AG04449 (cell line): ENCODE results near the gene FDX1.
"Not testable (repeated sequence)": the region's sequence is repeated elsewhere in the genome, so short reads cannot be mapped to it uniquely, and the experiment has no call there.

Experiments used
- CTCF ChIA-PET: fragments of 350-600 bp; formaldehyde crosslinking; extraction: SDS; loops from one replicate; lab custom pipeline; 2021; ENCODE audit warnings: antibody characterized with exemption; lab: Yijun Ruan, JAX
- POLR2A ChIA-PET: fragments of 400-600, 350-600 bp; formaldehyde crosslinking; extraction: SDS; loops from one replicate; lab custom pipeline; 2020; ENCODE audit warnings: antibody characterized with exemption, inconsistent platforms; lab: Yijun Ruan, JAX
- DNase-seq: peaks from one replicate; pipeline ENCODE4 v3.0.0-alpha.2; 2010; ENCODE audit warnings: low read depth, low spot score
- H3K4me3 ChIP-seq: 2 replicates; pipeline ENCODE4 v1.5.1; 2011; ENCODE audit warnings: low read depth, mild to moderate bottlenecking, control low read depth, low read length
- TF ChIP-seq, protein P1 (sequence below): IDR thresholded peaks from one replicate; pipeline ENCODE4 v1.5.1; 2011; ENCODE audit warnings: mild to moderate bottlenecking, moderate library complexity, low read length, control low read depth, inconsistent platforms; ENCODE audit not compliant: insufficient read depth; ENCODE audit errors: missing control alignments

The FDX1 gene, protein sequence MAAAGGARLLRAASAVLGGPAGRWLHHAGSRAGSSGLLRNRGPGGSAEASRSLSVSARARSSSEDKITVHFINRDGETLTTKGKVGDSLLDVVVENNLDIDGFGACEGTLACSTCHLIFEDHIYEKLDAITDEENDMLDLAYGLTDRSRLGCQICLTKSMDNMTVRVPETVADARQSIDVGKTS

DNA sequence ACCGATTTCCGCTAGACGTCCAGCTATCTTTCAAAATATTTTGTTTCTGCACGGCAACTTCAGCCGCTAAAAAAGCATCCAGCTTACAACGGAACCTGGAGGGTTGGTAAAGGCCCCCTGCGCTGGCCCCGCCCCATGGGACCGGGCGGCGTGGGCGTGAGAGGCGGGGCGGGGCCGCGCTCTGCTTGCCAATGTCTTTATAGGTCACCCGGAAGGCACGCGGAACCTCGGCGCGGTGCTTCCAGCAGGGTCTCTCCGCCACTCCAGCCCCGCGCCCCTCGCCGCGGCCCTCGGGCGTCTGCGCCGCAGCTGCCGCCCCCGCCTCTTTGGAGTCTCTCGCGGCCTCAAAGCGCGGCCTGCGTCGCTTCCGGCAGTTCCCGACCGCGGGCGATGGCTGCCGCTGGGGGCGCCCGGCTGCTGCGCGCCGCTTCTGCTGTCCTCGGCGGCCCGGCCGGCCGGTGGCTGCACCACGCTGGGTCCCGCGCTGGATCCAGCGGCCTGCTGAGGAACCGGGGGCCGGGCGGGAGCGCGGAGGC lies at the start of gene FDX1:
FDX1 (plus strand) TSS at position 218 of the 536 bp plus-strand sequence; CDS start at position 391, 173 bp downstream.
- ChIA-PET CTCF (interaction anchor here (0.7 to 13.2 kb wide), 11 partner anchors 8 to 583 kb away, joined by 3 to 205 read pairs (median 3); no protein-coding TSS in a partner anchor), POLR2A (no interaction called here)
- peak within 1 kb of the TSS; percentile 89 for H3K4me3 ChIP-seq
- TF ChIP-seq, protein P1, sequence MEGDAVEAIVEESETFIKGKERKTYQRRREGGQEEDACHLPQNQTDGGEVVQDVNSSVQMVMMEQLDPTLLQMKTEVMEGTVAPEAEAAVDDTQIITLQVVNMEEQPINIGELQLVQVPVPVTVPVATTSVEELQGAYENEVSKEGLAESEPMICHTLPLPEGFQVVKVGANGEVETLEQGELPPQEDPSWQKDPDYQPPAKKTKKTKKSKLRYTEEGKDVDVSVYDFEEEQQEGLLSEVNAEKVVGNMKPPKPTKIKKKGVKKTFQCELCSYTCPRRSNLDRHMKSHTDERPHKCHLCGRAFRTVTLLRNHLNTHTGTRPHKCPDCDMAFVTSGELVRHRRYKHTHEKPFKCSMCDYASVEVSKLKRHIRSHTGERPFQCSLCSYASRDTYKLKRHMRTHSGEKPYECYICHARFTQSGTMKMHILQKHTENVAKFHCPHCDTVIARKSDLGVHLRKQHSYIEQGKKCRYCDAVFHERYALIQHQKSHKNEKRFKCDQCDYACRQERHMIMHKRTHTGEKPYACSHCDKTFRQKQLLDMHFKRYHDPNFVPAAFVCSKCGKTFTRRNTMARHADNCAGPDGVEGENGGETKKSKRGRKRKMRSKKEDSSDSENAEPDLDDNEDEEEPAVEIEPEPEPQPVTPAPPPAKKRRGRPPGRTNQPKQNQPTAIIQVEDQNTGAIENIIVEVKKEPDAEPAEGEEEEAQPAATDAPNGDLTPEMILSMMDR: peak; percentile 63
- no peak for DNase-seq

- TF ChIP-seq, protein P1: no peak
- no peak overlapping the region for H3K4me3 ChIP-seq
- no peak for DNase-seq
- CTCF ChIA-PET: interaction anchor here (12.2 kb wide), 1 partner anchor 180 kb away, joined by 206 read pairs; no protein-coding TSS in a partner anchor
- POLR2A ChIA-PET: no interaction called here
These were observed 48.7 kb upstream of the FDX1 start for GRCh38 chr11:110380836-110381622.

DNA sequence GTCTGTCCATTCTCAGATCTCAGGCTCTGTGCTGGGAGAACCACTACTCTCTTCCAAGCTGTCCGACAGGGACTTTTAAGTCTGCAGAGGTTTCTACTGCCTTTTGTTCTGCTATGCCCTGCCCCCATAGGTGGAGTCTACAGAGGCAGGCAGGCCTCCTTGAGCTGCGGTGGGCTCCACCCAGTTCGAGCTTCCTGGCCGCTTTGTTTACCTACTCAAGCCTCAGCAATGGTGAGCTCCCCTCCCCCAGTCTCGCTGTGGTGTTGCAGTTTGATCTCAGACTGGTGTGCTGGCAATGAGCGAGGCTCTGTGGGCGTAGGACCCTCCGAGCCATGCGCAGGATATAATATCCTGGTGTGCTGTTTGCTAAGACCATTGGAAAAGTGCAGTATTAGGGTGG lies 41.5 kb upstream of the FDX1 start:
- H3K4me3 ChIP-seq, DNase-seq, POLR2A ChIA-PET: not testable (repeated sequence)
- CTCF ChIA-PET: interaction anchor here (1.2 kb wide), 1 partner anchor 13 kb away, joined by 3 read pairs; no protein-coding TSS in a partner anchor

GRCh38 chr11:110389965-110390364 lies 39.8 kb upstream of the FDX1 start:
- CTCF ChIA-PET: no interaction called here
- TF ChIP-seq, protein P1: no peak
- DNase-seq: no peak
- H3K4me3 ChIP-seq: no peak overlapping the region
- POLR2A ChIA-PET: no interaction called here

DNA sequence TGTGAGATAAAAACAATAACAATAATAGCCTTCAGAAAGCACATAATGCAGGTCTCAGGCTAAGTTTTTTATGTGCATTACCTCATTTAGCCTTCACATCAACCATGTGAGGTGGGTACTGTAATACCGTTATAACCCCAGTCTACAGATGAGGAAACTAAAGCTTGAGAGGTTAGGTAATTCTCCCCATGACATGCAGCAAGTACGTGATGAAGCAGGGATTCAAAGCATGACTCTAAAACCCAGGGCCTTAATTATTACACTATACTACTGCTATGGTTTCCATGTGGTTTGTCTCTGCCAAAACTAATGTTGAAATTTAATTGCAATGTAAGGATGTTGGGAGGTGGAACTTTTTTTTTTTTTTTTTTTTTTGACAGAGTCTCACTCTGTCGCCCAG lies 37.7 kb upstream of the FDX1 start:
- TF ChIP-seq, protein P1: no peak
- H3K4me3 ChIP-seq: no peak overlapping the region
- ChIA-PET CTCF (no interaction called here), POLR2A (no interaction called here)
- DNase-seq: no peak

DNA sequence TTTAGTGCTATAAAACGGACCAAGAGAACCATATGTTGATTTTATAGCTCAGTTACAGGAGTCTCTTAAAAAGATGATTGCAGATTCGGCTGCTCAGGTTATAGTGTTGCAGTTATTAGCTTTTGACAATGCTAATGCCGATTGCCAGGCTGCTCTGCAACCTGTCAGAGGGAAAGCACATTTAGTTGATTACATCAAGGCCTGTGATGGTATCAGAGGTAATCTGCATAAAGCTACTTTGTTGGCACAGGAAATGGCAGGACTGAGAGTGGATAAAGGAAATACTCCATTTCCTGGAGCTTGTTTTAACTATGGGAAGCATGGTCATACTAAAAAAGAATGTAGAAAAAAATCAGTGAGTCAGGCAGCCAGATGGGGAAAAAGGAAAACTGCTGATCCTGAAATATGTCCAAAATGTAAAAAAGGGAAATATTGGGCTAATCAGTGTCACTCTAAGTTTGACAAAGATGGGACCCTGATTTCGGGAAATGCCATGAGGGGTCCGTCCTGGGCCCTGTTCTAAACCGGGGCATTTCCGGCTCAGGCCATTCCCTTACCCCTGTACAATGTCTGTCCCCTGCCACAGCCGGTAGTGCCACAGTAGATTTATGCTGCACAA lies 32.0 kb upstream of the FDX1 start:
- CTCF ChIA-PET, DNase-seq, POLR2A ChIA-PET, H3K4me3 ChIP-seq: not testable (repeated sequence)

DNA sequence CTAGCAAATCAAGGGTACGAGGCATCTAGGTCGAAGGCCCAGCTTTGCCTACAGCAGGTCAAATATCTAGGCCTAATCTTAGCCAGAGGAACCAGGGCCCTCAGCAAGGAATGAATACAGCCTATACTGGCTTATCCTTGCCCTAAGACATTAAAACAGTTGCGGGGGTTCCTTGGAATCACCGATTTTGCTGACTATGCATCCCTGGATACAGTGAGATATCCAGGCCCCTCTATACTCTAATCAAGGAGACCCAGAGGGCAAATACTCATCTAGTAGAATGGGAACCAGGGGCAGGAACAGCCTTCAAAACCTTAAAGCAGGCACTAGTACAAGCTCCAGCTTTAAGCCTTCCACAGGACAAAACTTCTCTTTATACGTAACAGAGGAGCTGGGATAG lies 26.2 kb upstream of the FDX1 start:
- H3K4me3 ChIP-seq, CTCF ChIA-PET, POLR2A ChIA-PET, DNase-seq: not testable (repeated sequence)

- POLR2A ChIA-PET, H3K4me3 ChIP-seq, DNase-seq: not testable (repeated sequence)
- CTCF ChIA-PET: interaction anchor here (1.6 kb wide), 1 partner anchor 24 kb away, joined by 3 read pairs; no protein-coding TSS in a partner anchor
These were observed 24.1 kb upstream of the FDX1 start for GRCh38 chr11:110405636-110406035.
